Progenitor cell of endocrine pancreas (in vitro differentiated cells): ENCODE data around the gene SP6. TPM values are rescaled to one million over a fixed set of nuclear protein-coding genes. Genes with fewer than 3 reads are reported as not detected.

Experiments used
- DNase-seq: peaks from one replicate; pipeline ENCODE4 v3.0.0; 2021; ENCODE audit warnings: low spot score; ENCODE audit not compliant: unreplicated experiment
- H3K27ac Mint-ChIP-seq: 2 replicates; pipeline ENCODE4 v1.8.0; 2021; ENCODE audit warnings: mild to moderate bottlenecking, moderate library complexity, mixed read lengths
- H3K27me3 Mint-ChIP-seq: 2 replicates; pipeline ENCODE4 v1.8.0; 2021; ENCODE audit warnings: mixed read lengths
- H3K36me3 Mint-ChIP-seq: 2 replicates; pipeline ENCODE4 v1.8.0; 2022; ENCODE audit warnings: mixed read lengths; ENCODE audit not compliant: insufficient read depth
- H3K4me1 Mint-ChIP-seq: 2 replicates; pipeline ENCODE4 v1.8.0; 2021; ENCODE audit warnings: low read depth, mixed read lengths
- H3K4me3 Mint-ChIP-seq: 2 replicates; pipeline ENCODE4 v1.8.0; 2021; ENCODE audit warnings: low read depth, mild to moderate bottlenecking, moderate library complexity, mixed read lengths
- H3K9me3 Mint-ChIP-seq: 2 replicates; pipeline ENCODE4 v1.8.0; 2021; ENCODE audit warnings: low read depth, mixed read lengths
- CTCF ChIP-seq: fragments of 200-600 bp; sonication (generic); IDR thresholded peaks from one replicate; pipeline ENCODE4 v1.5.0; 2021; ENCODE audit warnings: antibody characterized with exemption, mild to moderate bottlenecking; ENCODE audit not compliant: unreplicated experiment
- total RNA-seq: library from RNA; stranded (reverse); gene quantifications from 2 replicates; pipeline ENCODE4 v1.2.1, GENCODE V29; 2021

SP6 gene
- total RNA-seq, 1 donor from 2014 or later = 0.74 TPM

GRCh38 chr17:47813512-47814031 lies 37.4 kb downstream of the SP6 start:
- H3K27me3 Mint-ChIP-seq = no peaks in the 10 kb centered on the region
- no peak for TF ChIP-seq CTCF
- no peaks in the 10 kb centered on the region for H3K9me3 Mint-ChIP-seq
- H3K4me3 Mint-ChIP-seq = no peak overlapping the region
- H3K36me3 Mint-ChIP-seq = peaks cover 8% of the 10 kb centered on the region
- H3K27ac Mint-ChIP-seq = no peak overlapping the region
- no peak for DNase-seq
- H3K4me1 Mint-ChIP-seq = peaks cover 30% of the 10 kb centered on the region

DNA sequence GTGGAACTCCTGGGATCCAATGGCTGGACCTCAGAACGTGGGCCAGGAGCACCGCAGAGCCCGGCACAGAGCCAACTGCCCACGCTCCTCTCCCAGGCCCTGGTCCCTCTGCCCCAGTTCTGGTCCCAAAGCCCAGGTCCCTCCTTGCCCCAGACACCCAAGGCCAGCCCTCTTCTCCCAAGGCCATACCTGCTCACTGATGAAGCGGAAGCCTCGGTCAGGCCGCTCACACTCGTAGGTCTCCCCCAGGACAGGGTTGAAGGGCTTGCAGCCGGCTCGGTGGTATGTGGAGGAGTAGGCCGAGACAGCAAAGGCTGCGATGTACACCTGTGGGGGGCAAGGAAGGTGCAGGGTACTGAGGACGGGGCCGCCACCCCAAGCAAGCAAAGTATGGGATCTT lies 37.9 kb downstream of the SP6 start:
- no peak for TF ChIP-seq CTCF
- Mint-ChIP-seq H3K4me1 (peaks cover 30% of the 10 kb centered on the region), H3K27ac (no peak overlapping the region), H3K27me3 (no peaks in the 10 kb centered on the region), H3K4me3 (no peak overlapping the region), H3K36me3 (peaks cover 9% of the 10 kb centered on the region), H3K9me3 (no peaks in the 10 kb centered on the region)
- DNase-seq = no peak

- Mint-ChIP-seq H3K4me3 (no peak overlapping the region), H3K27me3 (no peaks in the 10 kb centered on the region), H3K4me1 (peaks cover 30% of the 10 kb centered on the region), H3K9me3 (no peaks in the 10 kb centered on the region), H3K27ac (peak overlapping the region; percentile 83), H3K36me3 (peaks cover 11% of the 10 kb centered on the region)
- DNase-seq = no peak
- TF ChIP-seq CTCF = no peak
Measured at GRCh38 chr17:47812146-47812920, 38.6 kb downstream of the SP6 start.

GRCh38 chr17:47811709-47812108 lies 39.3 kb downstream of the SP6 start:
- Mint-ChIP-seq H3K27ac (peak overlapping the region; percentile 91), H3K4me1 (peaks cover 30% of the 10 kb centered on the region), H3K27me3 (no peaks in the 10 kb centered on the region), H3K36me3 (peaks cover 12% of the 10 kb centered on the region), H3K9me3 (no peaks in the 10 kb centered on the region), H3K4me3 (no peak overlapping the region)
- no peak for TF ChIP-seq CTCF
- DNase-seq = no peak

DNA sequence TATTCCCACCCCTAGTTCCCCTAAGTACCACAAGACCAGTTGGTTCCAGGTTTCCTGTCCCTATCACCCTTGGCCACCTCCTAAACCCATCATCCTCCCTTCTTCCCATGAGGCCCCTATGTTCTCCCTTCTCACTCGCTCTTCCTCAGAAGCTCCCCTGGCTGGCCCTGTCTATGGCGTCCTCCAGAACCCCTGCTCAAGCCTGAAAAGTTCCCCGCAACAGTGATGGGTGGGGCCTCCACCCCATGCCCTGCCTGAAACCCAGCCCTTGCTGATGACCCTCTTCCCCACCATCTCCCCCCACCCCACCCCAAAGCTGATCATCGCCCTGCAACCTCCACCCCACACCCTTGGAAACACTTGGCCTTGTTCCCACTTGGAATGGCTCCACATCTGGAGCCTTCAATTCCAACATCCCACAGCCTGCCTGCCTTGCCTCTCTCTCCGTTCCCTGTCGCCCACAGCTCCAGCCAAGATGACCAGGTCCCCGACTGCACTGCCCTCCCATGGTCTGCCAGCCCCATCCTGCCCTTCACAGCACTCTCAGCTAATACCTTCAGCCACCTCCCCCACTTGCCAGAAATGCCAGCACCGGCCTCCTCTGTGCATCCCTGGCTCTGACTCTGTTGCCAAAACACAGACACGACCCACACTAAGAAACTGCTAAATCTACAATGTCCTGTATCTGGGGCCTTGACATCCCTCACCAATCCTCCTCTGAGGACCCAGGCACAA lies 39.9 kb downstream of the SP6 start:
- DNase-seq = no peak
- H3K4me1 Mint-ChIP-seq = peaks cover 30% of the 10 kb centered on the region
- H3K4me3 Mint-ChIP-seq = peak overlapping the region; percentile 22
- no peaks in the 10 kb centered on the region for H3K9me3 Mint-ChIP-seq
- H3K36me3 Mint-ChIP-seq = peaks cover 12% of the 10 kb centered on the region
- TF ChIP-seq CTCF = no peak
- peak overlapping the region; percentile 94 for H3K27ac Mint-ChIP-seq
- H3K27me3 Mint-ChIP-seq = no peaks in the 10 kb centered on the region
